ENCODE data around the gene CELSR1. TPM values are rescaled to one million over a fixed set of nuclear protein-coding genes. Genes with fewer than 3 reads are reported as not detected.

Gene CELSR1
- total and polyA plus RNA-seq, 7 donors, result 0.09 to 0.39 (median 0.18) TPM

GRCh38 chr22:46482056-46482675 lies 55.3 kb downstream of the CELSR1 start:
- DNase-seq (no peak), ATAC-seq (no peak)
- H3K36me3 ChIP-seq (ENCODE audit: insufficient read depth in 1 of 2, low read depth in 1 of 2), result no peaks in the 10 kb centered on the region
- peaks cover 0 to 23% (median 9%) of the 10 kb centered on the region in 3 donors for H3K27me3 ChIP-seq (ENCODE audit: insufficient read depth in 3 of 3, low read length in 2 of 3)
- H3K4me1 ChIP-seq, result no peaks in the 10 kb centered on the region
- WGBS, 3 donors, result 71 to 73% (median 73%) methylated on average over 7 of the region's 7 CpGs
- peaks cover 3% of the 10 kb centered on the region for H3K9me3 ChIP-seq
- no peak for TF ChIP-seq CTCF (IDR thresholded peaks at IDR 0.05)
- no peak overlapping the region for H3K27ac ChIP-seq
- H3K4me3 ChIP-seq, result no peak overlapping the region
- intact Hi-C loops (cut with DNase I), result no loop called here

DNA sequence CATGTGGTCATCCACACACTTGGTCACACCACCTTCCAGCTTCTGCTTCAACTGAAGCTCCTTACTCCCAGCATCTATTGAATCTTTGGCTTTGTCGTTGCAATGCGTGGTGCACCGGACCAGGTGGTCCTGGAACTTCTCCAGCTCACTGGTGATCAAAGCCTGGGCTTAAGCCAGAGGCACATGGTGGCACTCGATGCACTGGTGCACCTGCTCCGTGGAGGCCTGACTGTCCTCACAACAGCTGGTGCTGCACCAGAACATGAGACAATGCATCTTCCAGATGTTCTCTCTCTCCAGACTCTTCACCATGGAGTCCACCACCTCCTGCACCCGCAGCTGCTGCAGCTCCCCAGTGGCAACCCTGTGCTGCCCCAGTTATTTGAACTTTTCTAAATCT lies 56.0 kb downstream of the CELSR1 start:
- no peak for TF ChIP-seq CTCF (IDR thresholded peaks at IDR 0.05)
- H3K36me3 ChIP-seq (ENCODE audit: insufficient read depth in 1 of 2, low read depth in 1 of 2), result no peaks in the 10 kb centered on the region
- no peak for ATAC-seq
- DNase-seq, result no peak
- no peaks in the 10 kb centered on the region for H3K4me1 ChIP-seq
- intact Hi-C loops (cut with DNase I), result no loop called here
- peaks cover 0 to 28% (median 11%) of the 10 kb centered on the region in 3 donors for H3K27me3 ChIP-seq (ENCODE audit: insufficient read depth in 3 of 3, low read length in 2 of 3)
- H3K27ac ChIP-seq, result no peak overlapping the region
- WGBS, 3 donors, result 24 to 29% (median 28%) methylated on average over 6 of the region's 6 CpGs
- H3K4me3 ChIP-seq, result no peak overlapping the region
- peaks cover 3% of the 10 kb centered on the region for H3K9me3 ChIP-seq

DNA sequence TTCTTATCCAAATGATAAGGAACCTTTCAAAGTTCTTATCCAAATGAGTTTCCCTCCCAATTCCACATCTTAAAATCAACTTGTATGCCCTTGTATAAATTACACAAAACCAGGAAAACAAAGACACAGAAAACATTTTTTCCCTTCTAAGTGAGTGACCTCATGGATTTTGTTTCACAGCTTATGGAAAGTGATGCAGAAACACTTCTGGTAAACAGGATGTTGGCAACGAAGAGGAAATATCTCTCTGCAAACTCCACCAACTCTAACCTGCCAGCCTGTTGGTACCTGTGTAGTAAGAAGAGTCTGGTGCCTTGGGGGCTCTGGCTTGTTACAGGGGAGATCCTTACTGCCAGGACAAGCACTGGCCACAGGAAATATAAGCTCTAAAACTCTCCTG lies 57.0 kb downstream of the CELSR1 start:
- TF ChIP-seq CTCF (IDR thresholded peaks at IDR 0.05), result no peak
- Histone ChIP-seq H3K36me3 (ENCODE audit: insufficient read depth in 1 of 2, low read depth in 1 of 2) (no peaks in the 10 kb centered on the region), H3K4me1 (no peaks in the 10 kb centered on the region), H3K27ac (no peak overlapping the region), H3K27me3 (ENCODE audit: insufficient read depth in 3 of 3, low read length in 2 of 3) (peaks cover 0 to 36% (median 11%) of the 10 kb centered on the region in 3 donors), H3K4me3 (no peak overlapping the region), H3K9me3 (peaks cover 3% of the 10 kb centered on the region)
- DNase-seq, result no peak
- intact Hi-C loops (cut with DNase I), result no loop called here
- no peak for ATAC-seq
- 25 to 43% (median 37%) methylated on average over 1 of the region's 1 CpG for WGBS, 3 donors

DNA sequence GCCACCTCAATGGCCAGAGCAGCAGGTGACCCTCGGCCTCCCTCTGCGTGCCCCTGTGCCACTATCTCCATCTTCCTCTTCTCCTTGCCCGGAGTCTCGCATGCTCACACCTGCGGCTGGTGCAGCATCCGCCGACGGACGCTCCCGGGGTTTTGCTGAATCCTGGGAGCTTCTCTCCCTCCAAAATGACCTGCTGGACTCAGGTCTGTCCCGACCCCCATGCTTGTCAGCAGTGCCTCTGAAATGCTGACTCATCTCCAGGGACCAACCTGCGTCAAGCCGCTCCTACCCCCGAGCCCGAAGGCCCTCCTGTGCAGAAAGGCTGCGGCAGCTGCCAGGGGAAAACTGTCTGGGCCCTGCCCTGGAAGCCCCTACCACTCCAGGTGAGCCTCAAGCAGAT lies 58.4 kb downstream of the CELSR1 start:
- no peaks in the 10 kb centered on the region for H3K4me1 ChIP-seq
- 79 to 85% (median 85%) methylated on average over 16 of the region's 16 CpGs for WGBS, 3 donors
- no peak overlapping the region for H3K4me3 ChIP-seq
- peaks cover 0 to 36% (median 11%) of the 10 kb centered on the region in 3 donors for H3K27me3 ChIP-seq (ENCODE audit: insufficient read depth in 3 of 3, low read length in 2 of 3)
- intact Hi-C loops (cut with DNase I), result no loop called here
- H3K27ac ChIP-seq, result no peak overlapping the region
- DNase-seq, result no peak
- H3K36me3 ChIP-seq (ENCODE audit: insufficient read depth in 1 of 2, low read depth in 1 of 2), result no peaks in the 10 kb centered on the region
- H3K9me3 ChIP-seq, result peaks cover 3% of the 10 kb centered on the region
- ATAC-seq, result no peak
- TF ChIP-seq CTCF (IDR thresholded peaks at IDR 0.05), result no peak

DNA sequence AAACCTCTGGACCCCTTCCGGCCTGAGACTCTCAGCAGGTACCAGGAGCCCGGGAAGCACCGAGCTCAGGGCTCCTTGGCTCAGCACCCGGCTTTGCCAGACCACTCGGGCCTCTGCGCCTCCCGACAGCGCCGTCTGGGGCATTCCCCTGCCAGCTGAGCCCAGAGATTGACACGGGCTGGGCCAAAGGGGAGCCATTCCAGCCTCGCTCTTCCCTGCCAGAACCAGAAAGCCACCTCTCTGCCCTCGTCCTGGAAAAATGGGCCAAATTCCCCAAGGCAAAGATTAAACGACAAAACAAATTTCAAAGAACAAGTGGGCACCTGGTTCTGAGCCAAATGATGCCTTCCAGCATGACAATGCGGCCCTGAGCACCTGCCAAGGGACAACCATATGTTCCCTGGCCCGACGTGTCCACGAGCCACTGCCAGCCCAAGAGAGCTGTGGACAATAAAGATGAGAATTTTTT lies 59.3 kb downstream of the CELSR1 start:
- 35 to 49% (median 38%) methylated on average over 17 of the region's 17 CpGs for WGBS, 3 donors
- peaks cover 3% of the 10 kb centered on the region for H3K9me3 ChIP-seq
- no peaks in the 10 kb centered on the region for H3K36me3 ChIP-seq (ENCODE audit: insufficient read depth in 1 of 2, low read depth in 1 of 2)
- peaks cover 0 to 42% (median 6%) of the 10 kb centered on the region in 3 donors for H3K27me3 ChIP-seq (ENCODE audit: insufficient read depth in 3 of 3, low read length in 2 of 3)
- H3K27ac ChIP-seq, result no peak overlapping the region
- H3K4me3 ChIP-seq, result no peak overlapping the region
- DNase-seq (no peak), ATAC-seq (no peak)
- intact Hi-C loops (cut with DNase I), result no loop called here
- no peaks in the 10 kb centered on the region for H3K4me1 ChIP-seq
- TF ChIP-seq CTCF (IDR thresholded peaks at IDR 0.05), result no peak
